HG03558 (cell line): ENCODE results near the gene RBM41.
"Not testable (repeated sequence)": the region's sequence is repeated elsewhere in the genome, so short reads cannot be mapped to it uniquely, and the experiment has no call there.

ENCODE experiments used
- ATAC-seq: cut with Tn5 transposase; IDR thresholded peaks from one replicate; pipeline ENCODE4 v1.9.1; 2021; ENCODE audit warnings: moderate number of reproducible peaks; ENCODE audit not compliant: unreplicated experiment; ENCODE audit errors: extremely low read depth

RBM41 gene

DNA sequence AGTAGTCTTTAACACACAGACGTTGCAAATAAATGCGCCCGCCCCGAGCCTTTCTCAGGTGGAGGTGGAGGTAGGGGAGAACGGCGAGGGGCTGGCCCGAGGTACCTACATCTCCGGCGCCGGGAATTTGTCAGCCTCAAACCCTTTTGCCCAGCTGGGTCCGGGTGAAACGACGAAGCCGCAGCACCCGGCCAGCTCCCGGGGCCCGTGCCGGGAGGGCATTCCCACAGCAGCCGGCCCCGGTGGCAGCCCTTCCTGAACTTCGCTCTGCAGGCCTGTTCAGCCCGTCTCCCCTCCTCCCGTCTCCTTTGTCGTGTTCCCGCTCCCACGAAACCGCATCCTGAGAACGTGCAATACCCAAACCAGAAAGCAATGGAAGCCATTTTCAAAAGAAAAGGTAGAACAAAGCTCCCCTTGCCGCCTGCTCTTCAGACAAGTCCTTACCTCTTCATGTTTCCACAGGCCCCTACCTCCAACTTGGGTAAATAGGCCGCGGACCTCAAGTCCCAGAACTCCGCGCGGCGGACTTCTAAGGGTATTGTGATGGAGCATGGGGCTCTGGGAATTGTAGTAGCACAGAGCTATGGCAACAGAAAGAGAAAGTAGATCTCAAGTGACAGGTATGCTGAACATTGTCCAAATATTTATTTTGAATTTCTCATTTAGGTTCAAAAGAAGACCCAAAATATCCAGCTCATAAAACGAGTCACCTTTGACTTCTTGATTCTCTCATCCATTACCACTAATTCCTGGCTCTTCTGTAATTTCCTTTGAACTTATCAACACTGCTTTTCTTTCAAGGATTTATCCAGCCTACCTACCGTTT, at the start of gene RBM41:
Gene RBM41, minus strand, starts transcription at position 501 of the 826 bp plus-strand sequence. Its CDS starts 49 bp downstream, at position 452.
- ATAC-seq = peak; percentile 99

DNA sequence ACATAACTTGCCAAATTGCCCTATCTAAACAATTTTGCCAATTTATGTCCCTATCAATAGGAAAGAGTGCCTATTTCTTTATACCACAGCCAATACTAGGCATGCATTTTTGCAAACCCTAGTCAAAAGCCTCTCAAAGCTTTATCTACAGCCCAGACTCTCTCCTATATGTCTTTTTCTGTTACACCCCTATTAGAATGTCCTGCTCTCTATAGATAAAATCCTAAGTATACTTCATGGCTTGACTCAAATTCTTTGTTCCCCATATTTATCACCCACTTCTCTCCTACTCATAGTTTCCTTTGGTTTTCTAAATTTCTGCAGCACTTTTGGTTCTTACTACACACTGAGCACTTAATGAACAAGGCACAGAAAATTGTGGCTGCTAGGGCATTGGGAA, 49.6 kb upstream of the RBM41 start:
- no peak for ATAC-seq

DNA sequence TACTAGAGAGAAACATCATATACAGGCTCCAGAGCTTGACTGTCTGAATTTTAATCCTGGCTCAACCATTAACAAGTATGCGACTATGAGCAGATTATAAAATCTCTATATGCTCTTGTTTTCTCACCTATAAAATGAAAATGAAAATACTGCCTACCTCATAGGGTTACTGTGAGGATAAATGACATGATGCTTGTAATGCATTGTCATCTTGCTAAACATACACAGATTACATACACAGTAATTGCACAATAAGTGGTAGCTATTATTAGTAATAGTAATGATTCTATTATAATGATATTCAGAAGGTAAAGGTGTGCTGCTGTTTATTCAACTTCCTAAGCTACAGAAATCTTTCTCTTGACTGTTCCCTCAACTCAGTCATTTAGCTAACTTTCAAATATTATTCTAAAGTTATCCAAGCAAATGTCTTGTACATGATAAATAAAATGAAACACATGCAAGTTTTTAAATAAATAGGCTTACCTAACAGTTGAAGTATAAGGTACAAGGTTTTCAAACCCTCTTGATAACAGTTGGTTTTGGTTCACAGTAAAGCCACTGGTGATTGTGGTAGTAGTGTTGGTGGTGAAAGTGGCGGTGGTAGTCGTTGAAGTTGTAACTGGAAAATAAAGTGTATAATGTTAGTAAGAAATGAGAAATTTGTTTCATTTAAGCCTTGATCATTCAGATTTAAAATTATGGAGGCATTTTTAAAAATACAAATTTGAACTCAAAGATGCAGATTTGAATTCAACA, 48.7 kb upstream of the RBM41 start:
- no peak for ATAC-seq

DNA sequence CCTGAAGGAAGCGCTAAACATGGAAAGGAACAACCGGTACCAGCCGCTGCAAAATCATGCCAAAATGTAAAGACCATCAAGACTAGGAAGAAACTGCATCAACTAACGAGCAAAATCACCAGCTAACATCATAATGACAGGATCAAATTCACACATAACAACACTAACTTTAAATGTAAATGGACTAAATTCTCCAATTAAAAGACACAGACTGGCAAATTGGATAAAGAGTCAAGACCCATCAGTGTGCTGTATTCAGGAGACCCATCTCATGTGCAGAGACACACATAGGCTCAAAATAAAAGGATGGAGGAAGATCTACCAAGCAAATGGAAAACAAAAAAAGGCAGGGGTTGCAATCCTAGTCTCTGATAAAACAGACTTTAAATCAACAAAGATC, 39.0 kb upstream of the RBM41 start:
- not testable (repeated sequence) for ATAC-seq

DNA sequence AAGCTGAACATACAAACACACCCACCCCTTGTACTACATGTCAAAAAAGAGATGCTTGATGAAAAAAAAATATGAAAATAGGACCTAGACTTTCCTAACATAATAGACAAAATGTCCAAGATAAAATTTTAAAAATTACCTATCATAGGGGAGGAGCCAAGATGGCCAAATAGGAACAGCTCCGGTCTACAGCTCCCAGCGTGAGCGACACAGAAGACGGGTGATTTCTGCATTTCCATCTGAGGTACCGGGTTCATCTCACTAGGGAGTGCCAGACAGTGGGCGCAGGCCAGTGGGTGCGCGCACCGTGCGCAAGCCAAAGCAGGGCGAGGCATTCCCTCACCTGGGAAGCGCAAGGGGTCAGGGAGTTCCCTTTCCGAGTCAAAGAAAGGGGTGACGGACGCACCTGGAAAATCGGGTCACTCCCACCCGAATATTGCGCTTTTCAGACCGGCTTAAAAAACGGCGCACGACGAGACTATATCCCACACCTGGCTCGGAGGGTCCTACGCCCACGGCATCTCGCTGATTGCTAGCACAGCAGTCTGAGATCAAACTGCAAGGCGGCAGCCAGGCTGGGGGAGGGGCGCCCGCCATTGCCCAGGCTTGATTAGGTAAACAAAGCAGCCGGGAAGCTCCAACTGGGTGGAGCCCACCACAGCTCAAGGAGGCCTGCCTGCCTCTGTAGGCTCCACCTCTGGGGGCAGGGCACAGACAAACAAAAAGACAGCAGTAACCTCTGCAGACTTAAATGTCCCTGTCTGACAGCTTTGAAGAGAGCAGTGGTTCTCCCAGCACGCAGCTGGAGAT, 37.2 kb upstream of the RBM41 start:
- not testable (repeated sequence) for ATAC-seq

DNA sequence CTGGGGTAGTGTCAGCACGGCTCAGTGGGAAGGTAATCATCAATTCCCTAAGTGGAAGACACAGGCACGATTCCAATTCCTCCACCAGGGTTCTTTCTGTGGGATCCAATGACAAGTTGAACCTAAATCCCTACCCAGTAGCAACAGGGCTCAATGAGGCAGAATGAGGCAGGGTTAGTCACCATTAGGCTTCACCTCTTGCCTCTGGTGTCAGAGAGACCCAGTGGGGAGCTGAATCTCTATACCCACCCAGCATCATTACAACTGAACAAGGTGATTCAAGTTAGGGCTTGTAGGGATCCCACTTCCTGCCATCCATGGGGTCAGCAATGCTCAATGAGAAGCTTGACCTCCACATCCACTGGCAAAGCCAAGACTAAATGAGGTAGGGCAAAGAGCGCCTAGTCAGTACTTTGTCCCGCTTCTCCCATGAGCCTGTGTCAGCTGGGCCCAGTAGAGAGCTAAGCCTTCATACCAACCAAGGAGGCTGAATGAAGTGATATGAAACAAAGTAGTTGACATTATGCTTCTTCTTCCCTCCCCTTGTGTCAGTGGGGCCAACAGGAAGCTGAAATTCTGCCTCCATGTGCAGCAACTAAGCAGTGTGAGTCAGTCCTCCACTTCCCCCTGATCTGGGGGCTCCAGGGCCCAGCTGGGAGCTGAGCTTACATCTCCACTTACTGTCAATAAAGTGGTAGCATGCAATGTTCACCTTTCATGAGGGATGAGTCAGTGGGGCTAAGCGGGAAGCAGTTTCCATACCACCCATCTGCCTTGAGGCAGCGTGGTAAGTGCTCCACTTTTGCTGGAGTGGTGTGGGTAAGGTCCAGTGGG, 36.4 kb upstream of the RBM41 start:
- no peak for ATAC-seq

DNA sequence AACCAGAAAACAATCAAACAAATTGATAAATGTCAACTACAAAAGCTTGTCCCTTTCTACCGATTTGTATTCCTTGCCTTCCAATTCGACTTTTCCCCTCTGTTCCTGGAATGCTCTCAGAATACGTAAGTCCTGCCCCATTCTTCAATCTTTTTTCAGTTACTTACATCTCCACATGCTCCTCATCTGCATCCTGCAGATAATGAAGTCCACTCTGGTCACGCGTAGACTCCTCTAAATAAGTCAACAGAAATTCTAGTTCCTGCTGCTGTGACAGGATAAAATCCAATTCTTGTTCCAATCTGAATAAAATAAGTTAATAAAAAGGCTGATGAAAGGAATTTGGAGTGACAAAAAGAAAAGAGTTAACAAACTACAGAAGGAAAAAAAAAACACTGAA, 34.4 kb upstream of the RBM41 start:
- ATAC-seq = no peak

DNA sequence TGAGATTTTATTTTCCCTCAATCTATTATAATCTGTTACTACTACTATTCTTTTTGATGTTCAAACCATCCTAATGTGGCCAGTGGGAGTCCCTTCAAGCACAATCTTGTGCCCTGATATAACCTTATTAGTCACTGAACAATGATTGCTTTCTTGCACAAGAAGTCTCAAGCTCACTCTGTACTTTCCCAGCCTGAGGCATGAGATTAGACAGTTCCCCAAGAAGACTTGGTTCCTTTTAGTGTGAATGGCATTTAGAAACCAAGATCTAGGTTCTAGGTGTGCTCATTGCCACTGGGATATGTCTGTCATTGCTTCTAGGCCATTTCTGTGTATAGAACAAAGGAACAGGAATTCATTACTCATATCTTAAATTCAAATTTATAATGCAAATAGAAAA, 28.0 kb upstream of the RBM41 start:
- ATAC-seq = no peak

DNA sequence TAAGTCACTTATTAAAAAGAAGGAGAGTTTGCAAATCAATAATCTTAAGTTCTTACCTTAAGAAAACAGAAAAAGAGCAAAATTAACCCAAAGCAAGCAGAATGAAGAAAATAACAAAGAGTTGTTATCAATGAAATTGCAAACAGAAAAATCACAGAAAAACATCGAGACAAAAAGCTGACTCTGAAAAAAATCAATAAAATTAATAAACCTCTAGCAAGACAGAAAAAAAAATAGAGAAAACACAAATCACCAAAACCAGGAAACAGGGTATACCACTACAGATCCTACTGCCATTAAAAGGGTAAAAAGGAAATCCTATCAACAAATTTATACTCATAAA, 17.3 kb upstream of the RBM41 start:
- no peak for ATAC-seq

DNA sequence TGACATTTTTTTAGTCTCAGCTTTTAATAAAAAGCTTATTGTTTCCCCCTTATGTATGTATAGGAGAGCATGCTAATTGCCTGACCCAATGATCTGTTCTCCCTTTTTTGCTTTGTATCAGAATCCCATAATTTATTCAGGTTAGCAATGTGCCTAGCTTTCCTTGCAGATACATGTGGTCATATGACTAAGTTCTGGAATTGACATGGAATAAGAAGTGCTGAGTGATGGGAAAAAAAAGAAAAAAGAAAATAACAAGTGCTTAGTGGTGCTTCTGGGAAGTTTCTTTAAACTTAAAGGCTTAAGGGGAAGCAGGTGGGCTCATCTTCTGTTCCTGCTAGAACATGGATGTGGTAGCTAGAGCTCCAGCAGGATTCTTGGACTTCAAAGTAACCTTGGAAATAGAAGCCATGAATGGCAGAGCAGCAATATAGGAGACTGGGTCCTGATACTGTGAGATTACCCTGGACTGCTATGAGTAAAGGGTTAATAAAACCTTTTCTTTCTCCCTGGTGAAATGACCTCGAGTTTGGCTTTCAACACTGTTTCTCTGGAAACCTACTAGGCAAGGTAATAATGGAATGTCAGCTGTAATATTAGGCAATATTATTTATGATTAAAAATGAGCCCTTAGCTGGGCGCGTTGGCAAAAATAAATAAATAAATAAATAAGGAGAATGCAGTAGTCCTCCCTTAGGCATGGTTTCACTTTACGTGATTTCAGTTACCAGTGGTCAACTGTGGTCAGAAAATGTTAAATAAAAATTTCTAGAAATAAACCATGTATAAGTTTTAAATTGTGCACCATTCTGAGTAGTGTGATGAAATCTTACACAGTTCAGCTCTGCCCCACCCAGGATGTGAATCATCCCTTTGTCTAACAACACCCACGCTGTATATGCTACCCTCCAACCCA, 16.7 kb upstream of the RBM41 start:
- ATAC-seq = no peak

DNA sequence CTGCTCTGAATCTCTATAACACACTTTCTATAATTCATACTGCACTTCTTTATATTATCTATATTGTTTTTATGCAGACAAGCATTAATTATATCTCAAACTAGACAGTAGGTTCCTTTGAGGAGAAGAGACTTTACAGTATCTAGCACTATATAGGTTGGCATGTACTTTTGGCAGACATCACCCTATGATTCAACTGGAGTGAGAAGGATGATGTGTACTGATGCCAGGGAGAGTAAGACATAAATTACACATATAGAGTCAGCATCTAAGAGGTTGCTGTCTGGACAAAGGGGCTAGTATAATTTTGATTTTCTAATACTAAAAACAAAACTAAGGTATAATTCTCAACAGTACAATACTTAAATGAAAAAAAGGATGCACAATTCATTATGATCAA, 5.1 kb upstream of the RBM41 start:
- no peak for ATAC-seq

DNA sequence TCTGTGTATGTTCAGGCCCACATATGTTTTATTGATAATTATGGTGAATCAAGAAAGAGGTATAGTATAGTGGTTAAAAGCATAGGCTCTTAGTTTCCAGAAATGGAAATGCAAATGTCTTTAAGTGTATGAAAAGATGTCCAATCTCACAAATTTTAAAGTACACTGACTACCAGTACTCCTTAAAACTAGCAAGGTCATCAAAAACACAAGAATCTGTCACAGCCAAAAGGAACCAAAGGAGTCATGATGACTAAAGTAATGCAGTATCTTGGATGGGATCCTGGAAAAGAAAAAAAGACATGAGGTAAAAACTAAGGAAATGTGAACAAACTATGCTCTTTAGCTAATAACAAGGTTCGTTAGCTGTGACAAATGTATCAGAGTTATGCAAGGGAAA, 661 bp upstream of the RBM41 start:
- ATAC-seq = no peak

DNA sequence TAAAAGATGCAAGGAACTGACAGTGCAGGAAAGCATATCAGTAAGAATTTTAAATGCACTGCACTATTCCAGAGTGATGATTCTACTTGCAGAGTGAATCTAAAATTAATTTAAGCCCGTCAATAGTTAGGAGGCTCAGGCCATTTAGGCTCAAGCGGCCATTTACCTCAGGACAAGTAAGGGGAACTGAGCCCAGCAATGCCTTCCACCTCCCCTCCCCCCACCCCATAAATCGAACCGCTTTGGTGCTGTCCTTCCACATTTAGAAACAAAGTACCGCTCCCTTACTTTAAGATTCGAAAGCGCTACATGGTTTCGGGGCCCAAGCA, 665 bp downstream of the RBM41 start:
- no peak for ATAC-seq

DNA sequence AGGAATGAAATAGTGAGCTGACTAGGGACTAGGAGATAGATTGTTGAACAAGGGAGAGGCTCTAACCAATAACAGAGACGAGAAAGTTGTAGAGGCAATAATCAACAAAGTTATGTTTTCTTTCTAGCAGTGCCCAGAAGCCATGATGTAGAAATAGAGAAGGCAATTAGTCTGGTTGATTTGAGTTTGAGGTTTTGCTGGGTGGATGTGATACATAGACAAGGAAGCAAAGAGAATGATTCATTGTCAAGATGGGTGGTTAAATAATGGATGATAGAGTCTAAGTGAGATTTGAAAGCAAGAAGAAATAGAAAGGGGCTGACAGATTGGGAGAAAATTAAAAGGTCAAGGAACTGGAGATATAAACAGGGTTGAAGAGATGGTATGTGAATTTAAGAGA, 11.2 kb downstream of the RBM41 start:
- ATAC-seq = no peak

DNA sequence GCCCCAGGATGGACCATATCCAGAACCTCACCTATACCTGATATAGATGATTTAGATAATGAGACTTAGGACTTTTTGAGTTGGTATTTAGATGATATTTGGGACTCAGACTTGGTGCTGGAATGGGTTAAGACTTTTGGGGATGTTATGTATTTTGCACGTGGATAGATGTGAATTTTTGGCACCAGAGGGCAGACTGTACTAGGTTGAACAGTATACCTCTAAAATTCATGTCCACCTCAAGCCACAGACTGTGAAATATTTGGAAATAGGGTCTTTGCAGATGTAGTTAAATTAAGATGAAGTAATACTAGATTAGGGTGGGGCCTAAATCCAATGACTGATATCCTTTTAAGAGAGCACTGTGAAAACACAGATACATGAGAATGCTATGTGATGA, 15.6 kb downstream of the RBM41 start:
- no peak for ATAC-seq

DNA sequence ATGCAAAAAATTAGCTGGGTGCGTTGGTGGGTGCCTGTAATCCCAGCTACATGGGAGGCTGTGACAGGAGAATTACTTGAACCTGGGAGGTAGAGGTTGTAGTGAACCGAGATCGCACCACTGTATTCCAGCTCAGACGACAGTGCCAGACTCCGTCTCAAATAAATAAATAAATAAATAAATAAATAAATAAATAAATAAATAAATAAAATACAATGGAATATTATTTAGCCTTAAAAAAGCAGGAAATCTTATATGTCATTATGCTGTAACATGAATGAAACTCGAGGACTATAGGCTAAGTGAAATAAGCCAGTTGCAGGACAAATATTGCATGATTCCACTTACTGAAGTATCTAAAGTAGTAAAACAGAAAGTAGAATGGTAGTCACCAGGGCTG, 42.5 kb downstream of the RBM41 start:
- ATAC-seq = no peak

DNA sequence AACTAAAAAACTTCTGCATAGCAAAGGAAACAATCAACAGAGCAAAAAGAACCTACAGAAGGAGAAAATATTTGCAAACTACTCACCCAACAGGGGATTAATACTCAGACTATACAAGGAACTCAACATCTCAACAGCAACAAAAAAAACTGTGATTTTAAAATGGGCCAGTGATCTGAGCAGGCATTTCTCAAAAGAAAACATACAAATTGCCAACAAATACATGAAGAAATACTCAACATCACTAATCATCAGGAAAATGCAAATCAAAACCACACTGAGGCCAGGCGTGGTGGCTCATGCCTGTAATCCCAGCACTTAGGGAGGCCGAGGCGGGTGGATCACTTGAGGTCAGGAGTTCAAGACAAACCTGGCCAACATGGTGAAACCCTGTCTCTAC, 60.9 kb downstream of the RBM41 start:
- not testable (repeated sequence) for ATAC-seq

DNA sequence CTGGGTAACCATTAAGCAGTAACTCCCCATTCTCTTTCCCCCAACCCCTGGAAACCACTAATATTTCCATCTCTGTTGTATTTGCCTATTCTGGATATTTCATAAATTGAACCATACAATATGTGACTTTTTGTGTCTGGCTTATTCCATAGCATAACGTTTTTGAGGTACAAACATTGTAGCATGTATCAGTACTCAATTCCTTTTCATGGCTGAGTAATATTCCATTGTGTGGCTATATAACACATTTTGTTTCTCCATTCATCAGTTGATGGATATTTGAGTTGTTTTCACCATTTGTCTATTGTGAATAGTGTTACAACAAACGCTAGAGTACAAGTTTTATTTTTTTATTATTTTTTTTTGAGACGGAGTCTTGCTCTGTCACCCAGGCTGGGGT, 63.6 kb downstream of the RBM41 start:
- no peak for ATAC-seq

DNA sequence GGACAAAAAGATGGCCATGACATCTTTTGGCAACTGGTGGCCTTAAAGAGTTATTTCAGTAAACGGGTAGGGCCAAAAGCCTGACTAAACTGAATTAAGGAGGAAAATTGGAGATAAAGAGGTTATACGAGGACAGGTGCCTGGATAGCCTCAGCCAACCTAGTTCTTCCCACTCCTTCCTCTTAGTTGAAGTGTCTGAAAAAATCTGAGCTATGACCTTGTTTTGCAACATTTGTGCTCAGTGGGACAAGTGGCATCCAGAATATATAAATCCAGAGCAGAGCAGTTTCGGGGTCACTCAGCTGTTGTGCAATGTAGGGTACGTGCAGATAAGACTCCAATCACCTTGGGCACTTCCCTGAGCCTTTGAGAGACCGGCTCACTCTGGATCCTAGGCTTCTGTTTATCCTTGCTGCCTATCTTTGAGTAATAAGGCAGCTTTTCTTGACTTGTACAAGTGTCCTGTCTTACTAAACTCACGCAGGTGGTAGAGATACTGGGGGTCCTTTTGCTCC, 68.4 kb downstream of the RBM41 start:
- ATAC-seq = no peak
